A549 (cell line): ENCODE data around the gene SLC2A4RG.

Experiments
- ATOH8 ChIP-seq: fragments of 250-450 bp; sonication (Bioruptor Pico); IDR thresholded peaks from 2 replicates; pipeline ENCODE4 v1.5.0; 2020; ENCODE audit warnings: low read depth, mild to moderate bottlenecking, moderate library complexity
- CHD4 ChIP-seq: fragments of 200-600 bp; sonication (generic); IDR thresholded peaks from 2 replicates; pipeline ENCODE4 v1.6.1; 2016; ENCODE audit warnings: antibody characterized with exemption, mild to moderate bottlenecking, borderline replicate concordance
- CTCF ChIP-seq: fragments of >200 bp; sonication (Bioruptor Twin); formaldehyde crosslinking; IDR thresholded peaks from 3 replicates; pipeline ENCODE4 v1.5.1; 2016
- EHMT2 ChIP-seq: fragments of 200-600 bp; sonication (generic); IDR thresholded peaks from 2 replicates; pipeline ENCODE4 v1.6.1; 2016; ENCODE audit warnings: antibody characterized with exemption, low read depth, mild to moderate bottlenecking, moderate library complexity
- EP300 ChIP-seq, 2 experiments: fragments of >200 bp; sonication (Bioruptor Twin); formaldehyde crosslinking; IDR thresholded peaks; 2 replicates in 1 of 2; 3 replicates in 1 of 2; pipeline ENCODE4 v1.6.1; 2016 to 2017
- ESRRA ChIP-seq: fragments of 150-350 bp; IDR thresholded peaks from 2 replicates; pipeline ENCODE4 v1.6.1; 2014; ENCODE audit warnings: mild to moderate bottlenecking, low read length, borderline replicate concordance
- MAX ChIP-seq: IDR thresholded peaks from 2 replicates; pipeline ENCODE4 v1.6.1; 2012
- POLR2A ChIP-seq: IDR thresholded peaks from 2 replicates; pipeline ENCODE4 v1.6.1; 2012; ENCODE audit warnings: mild to moderate bottlenecking, low read length
- RAD21 ChIP-seq, 2 experiments: fragments of >200 bp in 1 of 2; sonication (Bioruptor Twin) in 1 of 2; formaldehyde crosslinking in 1 of 2; IDR thresholded peaks in 1 of 2; conservative IDR thresholded peaks in 1 of 2; 2 replicates in 1 of 2; 3 replicates in 1 of 2; pipeline ENCODE4 v1.6.1; 2012 to 2018; ENCODE audit warnings: inconsistent platforms in 1 of 2
- RFX5 ChIP-seq: fragments of 450-650 bp; IDR thresholded peaks from 2 replicates; pipeline ENCODE4 v1.7.1; 2014; ENCODE audit warnings: antibody characterized with exemption, mild to moderate bottlenecking, moderate library complexity
- SREBF2 ChIP-seq: fragments of 450-650 bp; IDR thresholded peaks from 2 replicates; pipeline ENCODE4 v1.6.1; 2014; ENCODE audit warnings: mild to moderate bottlenecking, moderate library complexity
- ZC3H11A ChIP-seq: fragments of 450-650 bp; IDR thresholded peaks from 2 replicates; pipeline ENCODE4 v1.6.1; 2014; ENCODE audit warnings: antibody characterized with exemption, mild to moderate bottlenecking

GRCh38 chr20:63754008-63754407 is 14.4 kb downstream of the SLC2A4RG start:
- TF ChIP-seq EP300 (IDR thresholded peaks at IDR 0.05) (no peak), POLR2A (no peak), ATOH8 (CRISPR knock-in tag) (no peak), CTCF (no peak), EHMT2 (no peak), ESRRA (no peak), MAX (no peak), SREBF2 (no peak), CHD4 (no peak), ZC3H11A (no peak), RFX5 (no peak), RAD21 (conservative IDR thresholded peaks at IDR 0.05 in 1 of 2, IDR thresholded peaks at IDR 0.05 in 1 of 2) (no peak)
